ENCODE data around the gene DDX19B.
"Not testable (repeated sequence)": the region's sequence is repeated elsewhere in the genome, so short reads cannot be mapped to it uniquely, and the experiment has no call there.

The DDX19B gene

GRCh38 chr16:70298988-70299938, at the start of gene DDX19B:
Gene DDX19B, plus strand, starts transcription at chr16:70299186. Its CDS starts 112 bp downstream, at chr16:70299298.
- Histone ChIP-seq H2AFZ (ENCODE audit: low read length, unreplicated experiment) (peak within 1 kb of the TSS; percentile 97), H3K27ac (ENCODE audit: low read depth, low read length) (peak within 1 kb of the TSS; percentile 76), H3K36me3 (ENCODE audit: insufficient read depth, low read length) (peaks cover 11% of the 10 kb centered on the region), H3K79me2 (ENCODE audit: control insufficient read depth, insufficient read depth, low read length, unreplicated experiment) (peaks cover 35% of the 10 kb centered on the region), H3K27me3 (ENCODE audit: insufficient read depth, low read length) (no peaks in the 10 kb centered on the region), H3K4me1 (ENCODE audit: control insufficient read depth, insufficient read depth, low read length, unreplicated experiment) (no peaks in the 10 kb centered on the region), H3K4me3 (ENCODE audit: low read depth, low read length) (peak within 1 kb of the TSS; percentile 98)

GRCh38 chr16:70249697-70250096, 49.3 kb upstream of the DDX19B start:
- not testable (repeated sequence) for H3K27ac ChIP-seq (ENCODE audit: low read depth, low read length); H2AFZ ChIP-seq (ENCODE audit: low read length, unreplicated experiment); H3K27me3 ChIP-seq (ENCODE audit: insufficient read depth, low read length); H3K4me1 ChIP-seq (ENCODE audit: control insufficient read depth, insufficient read depth, low read length, unreplicated experiment)
- Histone ChIP-seq H3K4me3 (ENCODE audit: low read depth, low read length) (peak overlapping the region; percentile 37; the same call in 1 of the 2 replicates), H3K36me3 (ENCODE audit: insufficient read depth, low read length) (peaks cover 11% of the 10 kb centered on the region; the same call in 1 of the 2 replicates), H3K79me2 (ENCODE audit: control insufficient read depth, insufficient read depth, low read length, unreplicated experiment) (peaks cover 16% of the 10 kb centered on the region)

- Histone ChIP-seq H2AFZ (ENCODE audit: low read length, unreplicated experiment) (no peak overlapping the region), H3K4me1 (ENCODE audit: control insufficient read depth, insufficient read depth, low read length, unreplicated experiment) (peaks cover 4% of the 10 kb centered on the region), H3K27me3 (ENCODE audit: insufficient read depth, low read length) (no peaks in the 10 kb centered on the region), H3K4me3 (ENCODE audit: low read depth, low read length) (peak overlapping the region; percentile 82), H3K79me2 (ENCODE audit: control insufficient read depth, insufficient read depth, low read length, unreplicated experiment) (peaks cover 16% of the 10 kb centered on the region), H3K27ac (ENCODE audit: low read depth, low read length) (peak overlapping the region; percentile 41; the same call in 1 of the 2 replicates), H3K36me3 (ENCODE audit: insufficient read depth, low read length) (peaks cover 17% of the 10 kb centered on the region; the same call in 1 of the 2 replicates)
Observed at GRCh38 chr16:70250748-70251628, 48.0 kb upstream of the DDX19B start.

GRCh38 chr16:70251629-70252354, 47.2 kb upstream of the DDX19B start, which contains the start of gene EXOSC6:
Gene EXOSC6, minus strand, starts transcription at chr16:70251940. Its CDS starts 40 bp downstream, at chr16:70251900.
- Histone ChIP-seq H3K4me3 (ENCODE audit: low read depth, low read length) (peak within 1 kb of the TSS; percentile 82), H3K4me1 (ENCODE audit: control insufficient read depth, insufficient read depth, low read length, unreplicated experiment) (peaks cover 4% of the 10 kb centered on the region), H3K79me2 (ENCODE audit: control insufficient read depth, insufficient read depth, low read length, unreplicated experiment) (peaks cover 16% of the 10 kb centered on the region), H3K36me3 (ENCODE audit: insufficient read depth, low read length) (peaks cover 23% of the 10 kb centered on the region; the same call in 1 of the 2 replicates), H2AFZ (ENCODE audit: low read length, unreplicated experiment) (no peak within 1 kb of the TSS), H3K27ac (ENCODE audit: low read depth, low read length) (peak within 1 kb of the TSS; percentile 75), H3K27me3 (ENCODE audit: insufficient read depth, low read length) (no peaks in the 10 kb centered on the region)

- H3K4me1 ChIP-seq (ENCODE audit: control insufficient read depth, insufficient read depth, low read length, unreplicated experiment) = peaks cover 4% of the 10 kb centered on the region
- H2AFZ ChIP-seq (ENCODE audit: low read length, unreplicated experiment) = no peak overlapping the region
- H3K79me2 ChIP-seq (ENCODE audit: control insufficient read depth, insufficient read depth, low read length, unreplicated experiment) = peaks cover 16% of the 10 kb centered on the region
- no peak overlapping the region for H3K27ac ChIP-seq (ENCODE audit: low read depth, low read length)
- H3K4me3 ChIP-seq (ENCODE audit: low read depth, low read length) = no peak overlapping the region; the same call in 1 of the 2 replicates
- H3K27me3 ChIP-seq (ENCODE audit: insufficient read depth, low read length) = no peaks in the 10 kb centered on the region
- H3K36me3 ChIP-seq (ENCODE audit: insufficient read depth, low read length) = peaks cover 27% of the 10 kb centered on the region; the same call in 1 of the 2 replicates
Observed at GRCh38 chr16:70252355-70252988, 46.5 kb upstream of the DDX19B start.

GRCh38 chr16:70253291-70254106, 45.5 kb upstream of the DDX19B start:
- Histone ChIP-seq H3K27ac (ENCODE audit: low read depth, low read length) (no peak overlapping the region), H3K79me2 (ENCODE audit: control insufficient read depth, insufficient read depth, low read length, unreplicated experiment) (peaks cover 15% of the 10 kb centered on the region), H3K36me3 (ENCODE audit: insufficient read depth, low read length) (peaks cover 34% of the 10 kb centered on the region; the same call in 1 of the 2 replicates), H2AFZ (ENCODE audit: low read length, unreplicated experiment) (no peak overlapping the region), H3K4me3 (ENCODE audit: low read depth, low read length) (no peak overlapping the region), H3K27me3 (ENCODE audit: insufficient read depth, low read length) (no peaks in the 10 kb centered on the region), H3K4me1 (ENCODE audit: control insufficient read depth, insufficient read depth, low read length, unreplicated experiment) (peaks cover 4% of the 10 kb centered on the region)

- Histone ChIP-seq H3K36me3 (ENCODE audit: insufficient read depth, low read length) (peaks cover 37% of the 10 kb centered on the region; the same call in 1 of the 2 replicates), H3K27ac (ENCODE audit: low read depth, low read length) (no peak overlapping the region), H3K79me2 (ENCODE audit: control insufficient read depth, insufficient read depth, low read length, unreplicated experiment) (peaks cover 14% of the 10 kb centered on the region), H3K27me3 (ENCODE audit: insufficient read depth, low read length) (no peaks in the 10 kb centered on the region), H2AFZ (ENCODE audit: low read length, unreplicated experiment) (no peak overlapping the region), H3K4me1 (ENCODE audit: control insufficient read depth, insufficient read depth, low read length, unreplicated experiment) (peaks cover 3% of the 10 kb centered on the region), H3K4me3 (ENCODE audit: low read depth, low read length) (no peak overlapping the region)
Observed at GRCh38 chr16:70254180-70254964, 44.6 kb upstream of the DDX19B start.

- peaks cover 37% of the 10 kb centered on the region; the same call in 1 of the 2 replicates for H3K36me3 ChIP-seq (ENCODE audit: insufficient read depth, low read length)
- H3K79me2 ChIP-seq (ENCODE audit: control insufficient read depth, insufficient read depth, low read length, unreplicated experiment) = peaks cover 10% of the 10 kb centered on the region
- no peak overlapping the region for H3K4me3 ChIP-seq (ENCODE audit: low read depth, low read length)
- no peak overlapping the region for H3K27ac ChIP-seq (ENCODE audit: low read depth, low read length)
- no peaks in the 10 kb centered on the region for H3K4me1 ChIP-seq (ENCODE audit: control insufficient read depth, insufficient read depth, low read length, unreplicated experiment)
- no peak overlapping the region for H2AFZ ChIP-seq (ENCODE audit: low read length, unreplicated experiment)
- H3K27me3 ChIP-seq (ENCODE audit: insufficient read depth, low read length) = no peaks in the 10 kb centered on the region
Observed at GRCh38 chr16:70254965-70255286, 44.1 kb upstream of the DDX19B start.
